CD1c-positive myeloid dendritic cell (primary cell): ENCODE results near the gene RGS1.

Source experiments
- DNase-seq: peaks from one replicate; pipeline ENCODE4 v3.0.0-alpha.2; 2016; ENCODE audit errors: extremely low spot score

Gene RGS1

DNA sequence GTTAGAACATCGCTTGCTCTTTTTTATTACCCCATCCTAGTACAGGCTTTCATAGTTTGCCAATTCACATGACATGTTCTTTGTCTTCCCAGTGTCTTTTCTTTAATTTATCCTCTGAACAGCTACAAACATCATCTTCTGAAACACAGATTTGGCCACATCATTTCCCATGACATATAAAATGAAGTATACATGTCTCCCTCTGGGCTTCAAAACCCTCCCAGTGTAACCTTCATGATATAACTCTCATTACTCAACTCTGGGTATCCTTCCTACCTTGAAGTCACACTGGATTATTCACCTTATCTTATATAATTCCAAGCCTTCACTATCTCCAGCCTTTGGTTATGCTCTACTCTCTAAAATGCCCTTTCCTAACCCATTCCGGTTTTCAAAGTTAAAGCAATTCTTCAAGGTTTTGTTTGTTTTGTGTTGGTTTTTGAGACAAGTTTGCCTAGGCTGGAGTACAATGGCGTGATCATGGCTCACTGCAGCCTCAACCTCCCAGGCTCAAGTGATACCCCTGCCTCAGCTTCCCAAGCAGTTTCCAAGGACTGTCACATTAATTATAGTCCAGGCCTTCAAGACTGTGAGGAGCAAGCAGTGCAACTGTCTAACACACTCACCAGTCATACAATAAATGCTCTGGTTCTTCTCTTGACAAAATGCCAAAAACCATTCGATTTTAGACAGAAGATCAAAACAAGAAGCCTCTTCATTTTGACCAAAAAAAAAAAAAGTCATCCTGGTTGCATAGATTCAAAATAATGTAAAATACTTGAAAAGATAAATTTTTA lies 5.8 kb downstream of the RGS1 start:
- DNase-seq: no peak

DNA sequence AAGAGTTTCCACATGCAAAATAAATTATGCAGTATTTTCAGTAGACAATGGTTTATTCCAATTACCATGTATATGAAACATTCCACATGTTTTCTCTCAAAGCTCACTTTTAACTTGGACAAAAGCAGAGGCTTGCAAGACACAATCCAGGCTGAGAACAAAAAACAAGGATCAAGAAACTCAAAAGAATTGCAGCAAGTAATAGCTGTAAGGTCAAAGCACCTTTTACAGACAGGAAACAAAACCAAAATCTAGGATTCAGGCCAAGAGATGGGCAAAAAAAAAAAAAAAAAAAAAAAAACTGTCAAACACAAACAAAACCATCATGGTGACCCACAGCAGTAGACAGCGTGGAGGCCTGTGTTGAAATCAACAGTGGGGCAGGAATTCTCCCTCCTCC lies 9.3 kb downstream of the RGS1 start:
- DNase-seq: no peak

- no peak for DNase-seq
Measured at GRCh38 chr1:192587386-192588266, 12.1 kb downstream of the RGS1 start.

DNA sequence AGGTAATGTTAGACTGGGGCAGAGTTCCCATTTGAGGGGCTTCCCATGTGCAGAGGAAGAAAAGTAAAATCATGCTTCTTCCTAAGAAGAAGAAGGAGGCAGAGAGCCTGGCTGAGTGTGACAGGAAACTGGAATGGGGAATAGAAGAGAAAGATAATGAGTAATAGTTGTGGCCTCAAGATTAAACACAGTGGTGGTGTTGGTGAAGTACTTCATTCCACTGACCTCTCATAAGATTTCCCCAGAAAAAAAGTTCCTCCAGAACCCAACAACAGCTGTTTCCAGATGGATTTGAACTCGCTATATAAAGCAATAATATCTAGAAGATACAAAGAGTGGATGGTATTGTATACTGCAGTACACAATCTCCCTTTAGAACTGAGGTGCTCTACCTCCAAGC lies 13.0 kb downstream of the RGS1 start:
- DNase-seq: no peak

- no peak for DNase-seq
Measured at GRCh38 chr1:192589813-192590212, 14.2 kb downstream of the RGS1 start.

- DNase-seq: no peak
Measured at GRCh38 chr1:192592517-192592916, 16.9 kb downstream of the RGS1 start.

DNA sequence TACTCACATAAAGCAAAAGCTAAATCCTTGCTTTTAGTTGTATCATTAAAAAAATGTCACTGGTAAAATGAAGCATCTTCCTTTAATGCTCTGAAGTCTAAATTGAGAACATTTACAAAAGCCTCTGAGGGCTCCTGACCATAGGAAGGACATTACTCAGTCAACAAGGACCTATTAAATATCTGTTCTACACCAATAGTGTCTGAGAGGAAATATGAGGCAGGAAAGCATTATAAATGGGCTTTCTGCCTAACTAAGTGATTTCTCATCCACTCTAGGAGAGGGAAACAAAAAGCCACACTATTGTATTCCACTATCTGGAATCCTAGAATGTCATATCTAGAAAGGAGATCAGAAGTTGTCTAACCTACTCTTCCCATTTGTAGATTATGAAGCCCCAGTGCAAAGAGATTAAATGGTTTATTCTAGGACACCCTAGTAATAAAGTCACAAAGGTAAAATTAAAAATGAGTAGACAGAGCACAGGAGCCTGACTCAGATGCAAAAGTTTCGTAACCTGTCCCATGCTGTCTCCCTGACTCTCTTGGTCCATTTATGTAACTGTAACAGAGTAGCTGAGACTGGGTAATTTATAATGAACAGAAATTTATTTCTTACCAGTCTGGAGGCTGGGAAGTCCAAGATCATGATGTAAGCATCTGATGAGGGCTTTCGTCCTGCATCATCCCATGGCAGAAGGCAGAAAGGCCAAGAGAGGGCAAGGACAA lies 17.6 kb downstream of the RGS1 start:
- no peak for DNase-seq

GRCh38 chr1:192595299-192595698 lies 19.7 kb downstream of the RGS1 start:
- DNase-seq: no peak

DNA sequence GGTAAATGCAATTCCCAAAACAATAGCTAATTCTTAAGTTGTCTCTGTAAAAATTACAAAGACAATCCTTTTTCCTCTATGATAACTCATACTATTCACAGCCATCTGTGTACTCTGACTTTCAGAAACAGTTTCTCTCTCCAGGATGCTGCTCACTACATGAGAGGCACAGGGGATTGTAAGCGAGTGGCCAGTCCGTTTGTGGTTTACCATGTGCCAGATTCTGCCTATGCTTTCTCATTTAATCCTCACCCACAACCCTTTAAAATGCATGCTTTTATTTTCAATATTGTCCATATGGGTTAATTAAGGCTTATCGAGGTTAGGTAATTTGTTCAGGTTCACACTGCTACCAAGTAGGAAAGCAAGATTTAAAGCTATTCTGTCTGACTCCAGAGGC lies 23.0 kb downstream of the RGS1 start:
- DNase-seq: no peak

DNA sequence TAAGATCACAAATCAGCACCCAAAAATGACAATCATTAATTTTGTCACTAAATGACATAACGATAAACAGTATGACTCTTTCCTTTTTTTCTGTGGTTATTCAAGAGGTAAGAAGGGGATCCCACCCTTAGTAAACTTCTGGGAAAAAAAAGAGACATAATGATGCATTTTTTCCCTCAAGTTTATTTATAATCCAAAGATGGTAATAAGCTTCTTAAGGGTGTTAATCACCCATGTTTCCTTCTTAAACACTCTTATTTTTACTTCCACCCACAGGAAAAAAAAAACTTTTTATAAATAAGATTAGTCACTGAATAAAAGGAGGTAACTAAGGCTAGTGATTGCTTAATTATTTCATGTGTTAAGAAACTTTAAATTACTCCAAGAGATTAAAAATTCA lies 24.7 kb downstream of the RGS1 start:
- peak; percentile 14 for DNase-seq

DNA sequence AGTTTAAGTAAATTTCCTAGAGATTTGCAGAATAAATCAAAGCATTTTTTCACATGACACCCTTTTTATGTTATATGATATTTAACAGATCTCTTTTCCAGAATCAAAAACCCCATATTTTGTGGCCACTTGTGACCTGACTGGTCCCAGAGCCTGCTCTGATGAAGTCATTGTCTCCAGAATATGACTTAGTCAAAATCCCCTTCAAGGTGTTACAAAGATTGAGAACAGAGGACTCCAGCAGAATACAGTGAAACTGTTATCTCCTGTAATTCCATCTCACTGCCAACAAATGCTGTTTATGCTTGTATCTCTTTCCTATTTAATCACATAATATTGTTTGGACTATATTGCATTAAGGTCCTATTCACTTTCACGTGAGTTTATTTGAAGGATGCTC lies 25.6 kb downstream of the RGS1 start:
- no peak for DNase-seq

- peak; percentile 60 for DNase-seq
Measured at GRCh38 chr1:192601567-192601966, 26.0 kb downstream of the RGS1 start.

DNA sequence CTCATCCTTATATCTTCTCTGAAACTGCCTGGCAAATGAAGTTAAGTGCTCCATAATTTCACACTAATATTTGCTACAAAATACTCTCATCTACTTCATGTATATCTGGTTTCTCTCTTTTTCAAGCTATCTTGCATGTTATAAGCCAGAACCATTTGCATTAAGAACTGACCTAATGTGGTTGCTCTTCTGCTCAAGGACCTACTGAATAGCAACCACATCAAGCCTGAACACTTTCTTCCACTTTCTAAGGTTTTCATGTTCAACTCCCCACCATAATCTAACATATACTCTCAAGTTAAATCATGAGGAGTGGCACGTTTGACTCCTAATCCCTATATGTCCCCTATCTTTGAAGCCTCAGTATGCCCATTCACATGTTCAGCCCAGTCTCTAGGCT lies 27.2 kb downstream of the RGS1 start:
- DNase-seq: no peak

DNA sequence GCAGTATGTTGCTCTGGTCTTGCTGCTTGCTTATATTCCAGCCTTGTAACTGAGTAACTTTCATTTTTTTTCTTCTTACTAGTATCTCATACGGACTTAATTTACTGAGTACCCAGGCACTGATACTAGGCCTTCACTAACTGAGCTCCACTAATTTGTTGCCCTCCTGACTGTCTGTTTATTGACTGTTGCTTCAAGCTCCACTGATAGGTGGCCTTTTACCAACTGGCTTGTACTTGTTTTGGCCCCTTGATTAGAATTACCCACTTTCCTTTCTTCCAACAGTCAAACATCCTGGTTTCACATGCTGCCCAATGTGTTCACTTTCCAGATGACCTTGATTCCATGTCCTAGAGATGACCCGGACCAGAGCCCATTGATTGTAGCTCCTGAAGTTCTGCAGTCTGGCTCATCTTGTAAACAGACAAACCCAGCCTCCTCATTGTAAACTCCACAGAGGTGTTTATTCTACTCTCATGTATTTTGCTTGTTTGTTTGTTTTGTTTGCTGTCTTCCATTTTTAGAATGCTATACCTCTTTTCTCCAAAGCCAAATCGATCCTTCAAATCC lies 27.7 kb downstream of the RGS1 start:
- DNase-seq: no peak

- peak; percentile 71 for DNase-seq
Measured at GRCh38 chr1:192604979-192605620, 29.5 kb downstream of the RGS1 start.

DNA sequence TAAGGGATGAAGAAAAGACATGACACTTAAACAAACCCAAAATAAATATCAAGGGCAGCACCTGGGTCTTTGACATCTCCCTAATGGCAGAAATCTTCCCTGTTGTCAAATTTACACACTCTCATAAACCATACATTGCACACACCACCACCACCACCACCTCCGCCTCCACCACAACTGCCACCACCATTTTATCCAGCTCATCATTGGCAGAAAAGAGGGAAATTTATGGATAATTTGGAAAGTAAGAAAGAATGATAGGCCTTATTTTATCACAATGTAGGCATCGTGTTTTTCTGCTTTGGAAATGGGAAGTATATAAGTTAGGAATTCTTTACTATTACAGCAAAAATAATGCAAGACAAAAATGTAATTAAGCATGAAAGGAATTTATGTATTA lies 33.1 kb downstream of the RGS1 start:
- DNase-seq: no peak

DNA sequence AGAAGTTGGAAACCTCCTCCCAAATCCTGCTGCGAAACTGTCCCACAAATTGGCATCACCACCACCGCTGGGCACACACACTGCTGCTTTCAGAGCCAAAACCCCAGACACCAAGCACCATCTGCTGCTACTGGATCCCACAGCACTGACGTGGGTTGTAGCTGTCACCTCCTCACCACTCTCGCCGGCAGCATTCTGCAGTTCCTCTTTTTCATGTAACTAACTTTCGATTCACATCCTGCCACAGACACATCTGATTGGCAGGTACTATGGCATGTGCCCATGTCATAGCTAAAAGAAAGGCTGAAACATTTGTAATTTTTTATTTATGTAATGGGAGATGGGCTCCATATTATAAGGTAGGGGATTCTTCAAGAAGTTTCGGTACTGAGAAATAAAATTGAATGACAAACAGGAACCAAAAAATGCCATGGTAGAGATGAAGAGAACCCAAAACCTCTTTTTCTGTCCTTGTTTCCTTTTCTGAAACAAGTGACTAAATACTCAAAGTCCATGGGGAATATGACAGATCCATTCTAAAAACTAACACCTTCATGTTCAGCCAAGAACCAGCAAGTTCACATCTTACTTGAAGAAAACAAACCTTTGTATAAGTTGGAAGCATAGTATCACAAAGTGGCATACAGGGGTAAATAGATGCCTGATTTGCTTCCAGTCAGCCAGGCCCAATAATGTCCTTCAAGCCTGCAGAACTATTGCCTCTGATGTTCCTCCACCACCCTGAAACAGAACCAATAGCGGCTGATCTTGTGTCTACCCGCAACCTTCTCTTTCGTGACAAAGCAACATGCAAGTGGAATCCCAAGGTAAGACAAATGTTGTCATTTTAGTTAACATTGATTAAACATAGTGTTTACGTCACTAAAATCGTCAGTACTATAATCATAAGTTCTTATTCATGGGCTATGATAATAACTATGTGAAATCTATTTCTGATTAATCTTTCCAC lies 33.8 kb downstream of the RGS1 start:
- peak; percentile 89 for DNase-seq

- DNase-seq: peak; percentile 62
Measured at GRCh38 chr1:192610112-192610889, 34.7 kb downstream of the RGS1 start.

DNA sequence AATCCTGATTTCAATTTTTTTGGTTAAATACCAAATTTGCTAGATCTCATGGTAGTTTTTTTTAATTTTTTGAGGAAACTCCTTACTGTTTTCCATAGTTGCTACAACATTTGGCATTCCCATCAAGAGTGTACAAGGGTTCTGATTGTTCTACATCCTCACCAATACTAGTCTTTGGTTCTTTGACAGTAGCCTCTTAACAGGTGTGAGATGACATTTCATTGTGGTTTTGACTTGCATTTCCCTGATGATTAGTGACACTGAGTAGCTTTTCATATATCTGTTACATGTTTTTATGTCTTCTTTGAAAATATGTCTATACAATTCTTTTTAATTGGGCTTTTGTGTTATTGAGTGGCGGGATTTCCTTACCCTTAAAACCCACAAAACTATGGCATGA lies 39.5 kb downstream of the RGS1 start:
- DNase-seq: no peak
